OCI-LY7 (cell line): ENCODE results near the gene TCL1B. TPM values are rescaled to one million over a fixed set of nuclear protein-coding genes. Genes with fewer than 3 reads are reported as not detected.

Experiments
- BruUV-seq: library from RNA; stranded (reverse); fragments of 400-500 nt; replicated peaks from 2 replicates; lab custom pipeline; 2021; lab: Mats Ljungman, UMichigan
- CTCF ChIA-PET: fragments of 300-600 bp; sonication (Branson Sonifier 250); formaldehyde crosslinking; loops from one replicate; lab custom pipeline; 2022; ENCODE audit warnings: antibody characterized with exemption; ENCODE audit not compliant: unreplicated experiment; lab: Charles Lee
- POLR2A ChIA-PET: fragments of 300-600 bp; sonication (Branson Sonifier 250); formaldehyde crosslinking; loops from one replicate; lab custom pipeline; 2022; ENCODE audit warnings: antibody characterized with exemption; lab: Charles Lee
- DNase-seq: peaks from one replicate; pipeline ENCODE4 v3.0.0-alpha.2; 2015; ENCODE audit warnings: low spot score
- H2AFZ ChIP-seq: fragments of 200-600 bp; sonication (generic), shearing (Covaris generic); 2 replicates; pipeline ENCODE4 v1.6.1; 2014; ENCODE audit warnings: mild to moderate bottlenecking, antibody characterized with exemption, low read length, moderate library complexity
- H3K27ac ChIP-seq: fragments of 200-600 bp; sonication (generic); 2 replicates; pipeline ENCODE4 v1.5.1; 2014; ENCODE audit warnings: mixed run types, low read depth, mild to moderate bottlenecking, moderate library complexity, low read length, inconsistent platforms; ENCODE audit not compliant: poor library complexity, severe bottlenecking
- H3K36me3 ChIP-seq: fragments of 200-600 bp; sonication (generic); 2 replicates; pipeline ENCODE4 v1.6.1; 2014; ENCODE audit warnings: mild to moderate bottlenecking, antibody characterized with exemption, low read length, moderate library complexity, mixed read lengths; ENCODE audit not compliant: insufficient read depth
- H3K4me1 ChIP-seq: fragments of 200-600 bp; sonication (generic); 2 replicates; pipeline ENCODE4 v1.5.1; 2014; ENCODE audit warnings: mild to moderate bottlenecking, low read length; ENCODE audit not compliant: insufficient read depth, poor library complexity, severe bottlenecking
- H3K4me2 ChIP-seq: fragments of 200-600 bp; sonication (generic); 2 replicates; pipeline ENCODE4 v1.6.1; 2014; ENCODE audit warnings: mild to moderate bottlenecking, low read length
- H3K4me3 ChIP-seq: fragments of 200-600 bp; sonication (generic); 2 replicates; pipeline ENCODE4 v1.5.1; 2014; ENCODE audit warnings: mild to moderate bottlenecking, low read depth, low read length; ENCODE audit not compliant: poor library complexity, severe bottlenecking
- H3K79me2 ChIP-seq: fragments of 200-600 bp; sonication (generic); 2 replicates; pipeline ENCODE4 v1.6.1; 2016; ENCODE audit warnings: low read depth, mild to moderate bottlenecking, low read length, moderate library complexity, mixed read lengths; ENCODE audit not compliant: insufficient read depth
- H3K9me2 ChIP-seq: fragments of 200-600 bp; sonication (generic); 2 replicates; pipeline ENCODE4 v1.6.1; 2016; ENCODE audit warnings: mild to moderate bottlenecking, low read length, mixed read lengths; ENCODE audit not compliant: insufficient read depth
- H3K9me3 ChIP-seq: fragments of 200-600 bp; sonication (generic); 2 replicates; pipeline ENCODE4 v1.6.1; 2014; ENCODE audit warnings: mild to moderate bottlenecking, mixed run types, low read length, mixed read lengths
- H4K20me1 ChIP-seq: fragments of 200-600 bp; sonication (generic); 2 replicates; pipeline ENCODE4 v1.6.1; 2014; ENCODE audit warnings: mild to moderate bottlenecking, antibody characterized with exemption, low read length, moderate library complexity, mixed read lengths; ENCODE audit not compliant: insufficient read depth
- EZH2phosphoT487 ChIP-seq: fragments of 200-600 bp; sonication (generic); IDR thresholded peaks from 2 replicates; pipeline ENCODE4 v1.6.1; 2018; ENCODE audit warnings: low read depth, borderline replicate concordance, mild to moderate bottlenecking, mixed run types, antibody characterized with exemption, low read length, moderate library complexity, mixed read lengths
- intact Hi-C: fragments of 100-400 bp; cut with micrococcal nuclease; formaldehyde crosslinking; loops from one replicate; pipeline ENCODE4 v1.10.0; 2022; ENCODE audit not compliant: unreplicated experiment
- total RNA-seq, 2 experiments: library from RNA; depleted of rRNA in 1 of 2; stranded (reverse); fragments of >200 nt in 1 of 2; shearing (Covaris generic) in 1 of 2; gene quantifications; 2 replicates each; pipeline ENCODE4 v1.2.3, GENCODE V29; 2014 to 2022
- TF ChIP-seq, protein P1 (sequence below): fragments of 200-600 bp; sonication (generic); conservative IDR thresholded peaks from 2 replicates; pipeline ENCODE4 v1.5.1; 2014; ENCODE audit warnings: mild to moderate bottlenecking, antibody characterized with exemption, low read length, moderate library complexity, mixed read lengths

The TCL1B gene
- total RNA-seq, 2 experiments from 2014 or later = 5.6 to 75.2 TPM

DNA sequence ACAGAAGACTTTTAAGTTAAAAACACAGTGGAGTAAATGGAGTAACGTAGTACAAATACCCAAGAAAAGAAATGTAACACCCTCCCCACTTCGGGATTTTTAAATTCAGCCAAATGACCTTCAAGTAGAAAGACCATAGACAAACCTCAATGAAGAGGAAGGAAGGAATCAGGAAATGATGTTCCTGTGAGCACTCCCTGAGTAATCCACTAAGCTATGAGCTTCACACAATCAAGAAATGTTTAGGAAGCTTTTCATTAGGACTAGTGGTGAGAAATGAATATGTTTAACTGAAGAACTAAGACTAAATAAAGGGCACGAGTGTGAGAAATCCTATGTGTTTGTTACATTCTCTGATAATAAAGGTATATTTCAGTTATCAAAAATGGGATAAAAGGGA is 17.6 kb downstream of the TCL1B start:
- no peak for TF ChIP-seq EZH2phosphoT487
- peaks cover 22% of the 10 kb centered on the region for H3K36me3 ChIP-seq
- ChIA-PET POLR2A (interaction anchor here (0.6 to 3.4 kb wide), 9 partner anchors 9 to 66 kb away, joined by 3 to 15 read pairs (median 4); no protein-coding TSS in a partner anchor), CTCF (no interaction called here)
- peaks cover 92% of the 10 kb centered on the region for H3K4me1 ChIP-seq
- no peaks in the 10 kb centered on the region for H4K20me1 ChIP-seq
- H2AFZ ChIP-seq = peak overlapping the region; percentile 36; the same call in 1 of the 2 replicates
- H3K27ac ChIP-seq = peak overlapping the region; percentile 69
- intact Hi-C loops = no loop called here
- no TSS peak for BruUV-seq
- H3K4me3 ChIP-seq = peak overlapping the region; percentile 10
- no peaks in the 10 kb centered on the region for H3K79me2 ChIP-seq
- H3K9me2 ChIP-seq = no peaks in the 10 kb centered on the region
- peak overlapping the region; percentile 47 for H3K4me2 ChIP-seq
- no peaks in the 10 kb centered on the region for H3K9me3 ChIP-seq
- no peak for DNase-seq

DNA sequence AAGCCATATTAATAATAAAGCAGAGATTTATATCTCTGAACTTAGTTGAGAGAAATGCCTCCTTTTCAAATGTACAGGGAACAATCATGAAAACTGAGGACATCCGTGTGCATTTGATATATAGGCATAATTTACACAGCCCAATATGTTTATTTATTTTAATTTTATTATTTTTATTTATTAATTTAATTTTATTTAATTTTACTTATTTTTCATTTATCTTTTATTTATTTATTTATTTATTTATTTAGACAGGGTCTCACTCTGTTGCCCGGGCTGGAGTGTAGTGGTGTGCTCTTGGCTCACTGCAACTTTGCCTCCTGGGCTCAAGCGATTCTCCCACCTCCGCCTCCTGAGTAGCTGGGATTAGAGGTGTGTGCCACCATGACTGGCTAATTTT is 19.3 kb downstream of the TCL1B start:
- H3K9me3 ChIP-seq = no peaks in the 10 kb centered on the region
- peaks cover 91% of the 10 kb centered on the region for H3K4me1 ChIP-seq
- no peaks in the 10 kb centered on the region for H3K9me2 ChIP-seq
- peaks cover 1% of the 10 kb centered on the region; the same call in 1 of the 2 replicates for H3K79me2 ChIP-seq
- no peak overlapping the region for H2AFZ ChIP-seq
- TF ChIP-seq, protein P1, sequence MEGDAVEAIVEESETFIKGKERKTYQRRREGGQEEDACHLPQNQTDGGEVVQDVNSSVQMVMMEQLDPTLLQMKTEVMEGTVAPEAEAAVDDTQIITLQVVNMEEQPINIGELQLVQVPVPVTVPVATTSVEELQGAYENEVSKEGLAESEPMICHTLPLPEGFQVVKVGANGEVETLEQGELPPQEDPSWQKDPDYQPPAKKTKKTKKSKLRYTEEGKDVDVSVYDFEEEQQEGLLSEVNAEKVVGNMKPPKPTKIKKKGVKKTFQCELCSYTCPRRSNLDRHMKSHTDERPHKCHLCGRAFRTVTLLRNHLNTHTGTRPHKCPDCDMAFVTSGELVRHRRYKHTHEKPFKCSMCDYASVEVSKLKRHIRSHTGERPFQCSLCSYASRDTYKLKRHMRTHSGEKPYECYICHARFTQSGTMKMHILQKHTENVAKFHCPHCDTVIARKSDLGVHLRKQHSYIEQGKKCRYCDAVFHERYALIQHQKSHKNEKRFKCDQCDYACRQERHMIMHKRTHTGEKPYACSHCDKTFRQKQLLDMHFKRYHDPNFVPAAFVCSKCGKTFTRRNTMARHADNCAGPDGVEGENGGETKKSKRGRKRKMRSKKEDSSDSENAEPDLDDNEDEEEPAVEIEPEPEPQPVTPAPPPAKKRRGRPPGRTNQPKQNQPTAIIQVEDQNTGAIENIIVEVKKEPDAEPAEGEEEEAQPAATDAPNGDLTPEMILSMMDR = no peak
- no peak for TF ChIP-seq EZH2phosphoT487
- BruUV-seq = no TSS peak
- intact Hi-C loops = no loop called here
- no peak overlapping the region for H3K4me3 ChIP-seq
- ChIA-PET CTCF (no interaction called here), POLR2A (interaction anchor here (3.4 kb wide), 1 partner anchor 41 kb away, joined by 15 read pairs; no protein-coding TSS in a partner anchor)
- peak overlapping the region; percentile 69 for H3K27ac ChIP-seq
- peaks cover 39% of the 10 kb centered on the region for H3K36me3 ChIP-seq
- DNase-seq = no peak
- H4K20me1 ChIP-seq = no peaks in the 10 kb centered on the region
- H3K4me2 ChIP-seq = peak overlapping the region; percentile 47; the same call in 1 of the 2 replicates

DNA sequence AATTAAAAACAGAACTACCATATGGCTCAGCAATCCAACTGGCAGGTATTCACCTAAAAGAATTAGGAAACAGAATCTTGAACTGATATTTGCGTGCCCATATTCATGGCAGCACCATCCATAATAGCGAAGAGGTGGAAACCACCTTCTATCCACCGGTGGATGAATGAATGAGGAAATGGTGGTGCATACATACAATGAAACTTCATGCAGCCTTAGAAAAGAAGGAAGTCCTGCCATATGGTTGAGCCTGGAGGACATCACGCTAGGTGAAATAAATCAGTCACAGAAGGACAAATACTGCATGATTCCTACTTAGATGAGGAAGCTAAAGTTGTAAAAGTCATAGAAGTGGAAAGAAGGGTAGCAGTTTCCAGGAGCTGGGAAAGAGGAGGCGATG is 21.1 kb downstream of the TCL1B start:
- H3K36me3 ChIP-seq = peaks cover 54% of the 10 kb centered on the region
- no peak overlapping the region for H3K4me3 ChIP-seq
- CTCF ChIA-PET = no interaction called here
- DNase-seq = peak; percentile 35
- no peak for TF ChIP-seq EZH2phosphoT487
- TF ChIP-seq, protein P1 = no peak
- H4K20me1 ChIP-seq = no peaks in the 10 kb centered on the region
- H3K9me2 ChIP-seq = no peaks in the 10 kb centered on the region
- H3K4me1 ChIP-seq = peaks cover 90% of the 10 kb centered on the region
- H3K79me2 ChIP-seq = peaks cover 19% of the 10 kb centered on the region; the same call in 1 of the 2 replicates
- H3K27ac ChIP-seq = peak overlapping the region; percentile 46
- intact Hi-C loops = no loop called here
- BruUV-seq = no TSS peak
- no peak overlapping the region for H2AFZ ChIP-seq
- no peak overlapping the region for H3K4me2 ChIP-seq
- no peaks in the 10 kb centered on the region for H3K9me3 ChIP-seq
- POLR2A ChIA-PET = interaction anchor here (5.4 to 5.5 kb wide), 2 partner anchors 9 to 41 kb away, joined by 50 to 72 read pairs; no protein-coding TSS in a partner anchor
